Daoy (cell line): ENCODE results near the gene ANXA4. TPM values are rescaled to one million over a fixed set of nuclear protein-coding genes. Genes with fewer than 3 reads are reported as not detected.

Source experiments
- DNase-seq: peaks from one replicate; pipeline ENCODE4 v3.0.0-alpha.2; 2015; ENCODE audit warnings: low read depth
- total RNA-seq: library from RNA; depleted of rRNA; stranded (reverse); fragments of >200 nt; shearing (Covaris generic); gene quantifications from 2 replicates; pipeline ENCODE4 v1.2.3, GENCODE V29; 2014; rRNA removed

Gene ANXA4
- 3.7 and 7.0 TPM in 2 replicates for total RNA-seq

DNA sequence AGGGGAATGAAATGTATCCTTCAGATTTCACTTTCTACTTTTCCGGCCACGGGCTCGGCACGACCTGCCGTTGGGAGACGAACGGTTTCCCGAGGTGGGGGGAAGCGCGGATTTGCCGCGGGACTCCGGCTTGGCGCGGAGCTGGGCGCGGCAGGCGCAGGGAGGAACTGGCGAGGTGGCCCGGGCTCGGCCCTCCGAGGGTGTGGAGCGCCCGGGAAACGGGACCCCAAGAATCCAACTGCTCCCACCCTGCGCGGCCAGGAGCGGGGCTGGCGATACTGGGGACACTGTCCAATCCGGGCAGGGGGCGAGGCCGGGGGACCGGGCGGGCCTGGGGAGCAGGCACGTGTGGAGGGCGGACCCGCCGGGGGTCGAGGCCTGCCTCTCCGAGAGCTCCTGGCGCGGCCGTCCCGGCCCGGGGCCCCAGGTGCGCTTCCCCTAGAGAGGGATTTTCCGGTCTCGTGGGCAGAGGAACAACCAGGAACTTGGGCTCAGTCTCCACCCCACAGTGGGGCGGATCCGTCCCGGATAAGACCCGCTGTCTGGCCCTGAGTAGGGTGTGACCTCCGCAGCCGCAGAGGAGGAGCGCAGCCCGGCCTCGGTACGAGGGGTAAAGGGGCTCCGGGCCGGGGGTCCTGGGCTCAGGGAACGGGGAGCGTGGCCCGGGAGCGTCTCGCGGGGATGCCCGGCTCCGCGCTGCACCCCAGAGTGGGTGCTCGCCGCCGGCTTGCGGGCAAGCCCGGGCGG, at the start of gene ANXA4:
TSS of gene ANXA4 (plus strand) at position 560 of the 747 bp plus-strand sequence. CDS start 39,432 bp downstream, outside the sequence.
- peak; percentile 83 for DNase-seq

DNA sequence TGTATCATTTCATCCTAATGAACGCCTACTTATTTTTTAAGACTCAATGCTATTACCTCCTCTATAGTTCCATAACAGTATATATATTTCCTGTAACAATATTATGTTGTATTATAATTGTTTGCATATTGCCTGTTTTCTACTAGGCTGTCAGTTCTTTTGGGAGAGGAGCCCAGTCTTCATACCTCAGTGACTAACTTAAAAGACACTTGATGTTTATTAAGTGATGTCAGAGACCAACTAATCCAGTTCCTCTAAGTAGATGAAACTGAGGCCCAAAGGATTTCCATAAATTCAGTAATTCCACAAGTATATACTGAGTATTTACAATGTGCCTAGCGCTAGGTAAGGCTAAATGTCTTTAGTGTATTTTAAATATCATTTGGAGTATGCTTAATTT, 49.5 kb upstream of the ANXA4 start:
- no peak for DNase-seq

- DNase-seq = no peak
Observed at GRCh38 chr2:69693059-69693774, 48.7 kb upstream of the ANXA4 start.

- peak; percentile 38 for DNase-seq
Observed at GRCh38 chr2:69693775-69694450, 48.0 kb upstream of the ANXA4 start.

DNA sequence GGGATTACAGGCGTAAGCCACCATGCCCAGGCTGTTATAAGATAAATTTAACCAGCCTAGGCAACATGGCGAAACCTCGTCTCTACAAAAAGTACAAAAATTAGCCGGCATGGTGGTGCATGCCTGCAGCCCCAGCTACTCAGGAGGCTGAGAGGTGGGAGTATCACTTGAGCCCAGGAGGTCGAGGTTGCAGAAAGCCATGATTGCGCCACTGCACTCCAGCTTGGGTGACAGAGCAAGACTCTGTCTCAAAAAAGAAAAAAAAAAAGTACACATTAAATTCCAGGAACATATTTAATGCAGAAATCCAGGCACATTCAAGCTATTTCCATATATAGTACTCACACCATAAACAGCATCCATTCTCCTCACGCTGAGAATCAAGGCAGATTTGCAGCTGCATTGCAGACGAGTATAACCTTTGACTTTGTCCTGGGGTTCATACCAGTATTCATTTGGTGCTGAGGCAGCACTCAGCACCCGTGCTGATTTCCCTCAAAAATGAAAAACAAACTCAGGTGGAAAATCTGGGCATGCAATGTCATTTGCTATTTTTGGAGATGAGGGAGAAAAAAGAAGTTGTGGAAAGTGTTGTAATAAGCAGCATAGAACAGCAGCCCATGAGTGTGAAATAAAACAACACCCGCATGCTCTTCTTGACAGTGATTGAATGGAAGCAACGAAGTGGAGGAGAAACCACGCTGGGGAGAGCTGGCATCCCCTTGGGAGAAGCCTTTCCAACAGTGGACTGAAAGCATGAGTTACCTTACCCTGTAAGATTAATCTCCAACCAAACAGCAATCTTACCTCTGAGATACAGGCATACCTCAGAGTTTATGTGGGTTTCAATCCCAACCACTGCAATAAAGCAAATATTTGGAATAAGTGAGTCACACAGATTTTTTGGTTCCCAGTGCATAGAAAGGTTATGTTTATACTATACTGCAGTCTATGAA, 46.8 kb upstream of the ANXA4 start:
- peak; percentile 86 for DNase-seq

DNA sequence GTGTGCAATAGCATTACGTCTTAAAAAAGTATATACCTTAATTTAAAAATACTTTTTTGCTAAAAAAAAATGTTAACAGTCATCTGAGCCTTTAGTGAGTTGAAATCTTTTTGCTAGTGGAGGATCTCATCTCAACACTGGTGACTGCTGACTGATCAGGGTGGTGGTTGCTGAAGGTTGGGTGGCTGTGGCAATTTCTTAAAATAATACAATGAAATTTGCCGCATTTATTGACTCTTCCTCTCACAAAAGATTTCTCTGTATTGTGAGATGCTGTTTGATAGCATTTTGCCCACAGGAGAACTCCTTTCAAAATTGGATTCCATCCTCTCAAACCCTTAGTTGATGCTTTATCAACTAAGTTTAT, 46.1 kb upstream of the ANXA4 start:
- no peak for DNase-seq

- DNase-seq = no peak
Observed at GRCh38 chr2:69700381-69700780, 41.6 kb upstream of the ANXA4 start.

DNA sequence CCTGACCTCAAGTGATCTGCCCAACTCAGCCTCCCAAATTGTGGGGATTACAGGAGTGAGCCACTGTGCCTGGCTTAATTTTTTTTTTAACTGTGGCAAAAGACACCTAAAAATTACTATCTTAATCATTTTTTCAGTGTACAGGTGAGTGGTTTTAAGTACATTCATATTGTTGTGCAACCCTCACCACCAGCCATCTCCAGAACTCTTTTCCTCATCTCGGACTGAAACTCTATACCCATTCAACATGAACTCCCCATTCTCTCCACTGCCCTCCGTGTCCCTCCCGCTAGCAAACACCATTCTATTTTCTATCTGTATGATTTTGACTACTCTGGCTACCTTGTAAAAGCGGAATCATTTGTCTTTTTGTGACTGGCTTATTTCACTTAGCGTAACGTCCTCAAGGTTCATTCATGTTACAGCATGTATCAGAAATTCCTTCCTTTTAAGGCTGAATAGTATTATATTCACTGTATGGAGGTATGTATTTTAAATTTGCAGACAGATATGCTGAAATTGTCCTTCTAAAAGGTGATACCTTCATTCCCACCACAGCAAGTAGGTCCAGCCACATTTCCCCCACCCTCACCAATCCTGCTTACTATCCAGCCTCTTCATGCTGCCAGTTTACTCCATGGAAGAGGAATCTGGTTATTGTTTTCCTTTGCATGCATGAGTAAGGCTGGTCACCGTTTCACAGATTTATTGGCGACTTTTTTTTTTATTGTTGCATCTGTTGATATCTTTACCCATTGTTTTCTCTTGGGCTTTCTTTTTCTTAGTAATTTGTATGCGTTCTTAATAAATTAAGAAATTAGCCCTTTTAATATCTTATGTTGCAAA, 40.6 kb upstream of the ANXA4 start:
- no peak for DNase-seq

DNA sequence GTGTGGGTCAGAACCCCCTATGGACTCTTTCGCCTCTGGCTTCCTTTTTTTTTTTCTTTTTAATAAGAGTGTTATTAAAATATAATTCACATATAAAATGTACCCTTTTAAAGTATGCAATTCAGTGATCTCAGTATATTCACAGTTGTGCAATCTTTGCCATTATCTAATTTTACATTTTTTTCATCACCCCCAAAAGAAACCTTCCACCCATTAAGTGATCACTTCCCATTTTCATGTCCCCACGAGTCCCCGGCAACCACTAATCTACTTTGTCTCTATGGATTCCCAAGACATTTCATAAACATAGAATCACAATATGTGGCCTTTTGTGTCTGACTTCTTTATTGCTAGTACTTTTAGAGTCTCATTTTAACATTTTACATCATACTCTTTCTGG, 38.7 kb upstream of the ANXA4 start:
- DNase-seq = no peak

DNA sequence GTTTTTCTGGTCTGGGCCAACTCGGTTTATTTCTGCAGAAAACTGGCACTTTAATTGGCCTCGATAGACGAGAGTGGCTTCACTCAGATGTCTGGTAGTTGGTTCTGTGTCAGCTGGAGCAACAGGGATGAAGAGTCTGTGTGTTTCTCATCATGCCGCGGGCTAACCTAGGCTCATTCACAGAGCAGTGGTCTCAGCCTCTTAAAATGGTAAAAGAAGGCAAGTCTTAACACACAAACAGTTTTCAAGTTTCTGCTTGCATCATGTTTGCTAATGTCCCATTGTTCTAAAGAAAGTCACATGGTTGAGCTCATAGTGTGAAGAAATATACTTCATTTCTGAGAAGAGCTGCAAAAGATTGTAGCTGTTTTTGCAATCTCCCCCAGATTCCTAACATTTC, 37.5 kb upstream of the ANXA4 start:
- no peak for DNase-seq

DNA sequence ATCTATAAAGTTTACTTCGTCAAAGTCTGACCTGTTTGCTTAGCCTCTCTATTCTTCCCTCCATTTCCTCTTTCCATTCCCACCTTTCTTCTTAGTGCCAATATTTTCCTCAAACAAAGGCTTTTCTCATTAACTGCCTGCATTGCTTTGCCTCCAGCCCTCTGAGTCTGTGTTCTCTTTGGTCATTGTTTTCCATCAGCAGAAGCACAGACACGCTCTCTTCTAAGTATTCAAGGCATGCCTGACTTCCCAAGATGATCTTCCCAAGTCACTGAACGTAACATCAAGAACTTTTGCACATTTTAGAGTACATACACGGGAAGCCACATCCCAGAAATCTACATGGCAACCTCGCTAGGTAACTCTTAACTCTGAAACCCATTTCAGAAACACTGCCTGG, 32.6 kb upstream of the ANXA4 start:
- no peak for DNase-seq

DNA sequence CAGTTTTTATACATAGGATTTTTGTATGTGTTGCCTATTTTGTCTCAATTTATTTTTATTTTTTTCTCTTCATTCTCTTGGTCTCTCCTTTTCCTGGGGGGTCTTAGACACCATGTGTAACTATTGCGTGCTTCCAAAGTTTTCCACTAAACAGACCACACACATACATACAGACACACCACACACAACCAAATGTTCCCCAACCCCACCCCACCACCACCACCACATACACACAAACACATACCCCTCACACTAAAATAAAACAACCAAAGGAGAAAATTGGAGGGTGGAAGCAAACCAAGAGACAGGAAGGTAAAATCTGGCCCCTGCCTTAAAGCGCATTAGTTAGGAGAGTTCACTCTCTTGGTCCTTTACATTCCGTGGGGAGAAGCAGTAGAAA, 30.0 kb upstream of the ANXA4 start:
- no peak for DNase-seq

- DNase-seq = no peak
Observed at GRCh38 chr2:69714024-69714423, 27.9 kb upstream of the ANXA4 start.

GRCh38 chr2:69714539-69715220, 27.3 kb upstream of the ANXA4 start:
- peak; percentile 78 for DNase-seq

DNA sequence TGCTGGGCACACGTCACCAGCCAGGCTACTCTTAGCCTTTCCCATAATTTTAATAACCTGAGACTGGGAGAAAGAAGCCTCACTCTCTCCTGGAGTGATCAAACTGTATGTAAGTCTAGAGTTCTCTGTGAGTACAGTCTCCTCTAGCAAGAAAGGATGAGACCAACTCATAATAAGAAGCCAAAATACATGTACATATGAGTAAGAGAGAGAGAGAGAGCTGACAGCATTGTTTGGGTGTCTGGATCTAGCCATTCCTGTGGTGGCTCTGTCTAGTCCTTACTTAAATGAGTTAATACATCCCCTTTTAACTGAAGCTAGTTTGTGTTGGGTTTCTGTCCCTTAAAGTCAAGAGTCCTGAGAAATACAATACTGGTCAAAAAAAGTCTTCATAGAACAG, 26.0 kb upstream of the ANXA4 start:
- DNase-seq = peak; percentile 16

DNA sequence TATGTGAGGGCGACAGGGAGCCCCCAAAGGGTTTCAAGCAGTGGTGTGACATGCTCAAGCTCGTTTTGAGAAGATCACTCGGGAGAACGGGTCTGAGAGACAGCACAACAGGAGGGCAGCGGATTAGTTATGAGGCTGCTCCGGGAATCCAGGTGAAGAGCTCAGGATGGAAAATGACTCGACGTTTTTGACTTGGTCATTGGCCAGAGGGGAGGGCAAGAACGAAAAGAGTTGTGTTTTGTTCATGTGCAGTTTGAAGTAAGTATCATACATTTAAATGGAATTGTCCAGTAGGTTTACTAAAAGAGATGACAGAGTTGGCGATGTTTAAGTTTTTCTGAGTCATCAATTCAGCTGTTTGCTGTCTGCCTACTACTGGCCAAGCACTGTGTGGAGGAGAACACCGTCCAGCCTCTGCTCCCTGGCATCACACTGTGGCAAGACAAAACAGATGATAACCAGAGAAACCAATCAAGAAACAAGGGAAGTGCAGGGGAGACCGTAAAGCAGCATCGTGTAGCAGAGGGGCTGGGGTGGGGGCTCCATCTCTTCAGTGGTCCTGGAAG, 25.3 kb upstream of the ANXA4 start:
- DNase-seq = peak; percentile 27

DNA sequence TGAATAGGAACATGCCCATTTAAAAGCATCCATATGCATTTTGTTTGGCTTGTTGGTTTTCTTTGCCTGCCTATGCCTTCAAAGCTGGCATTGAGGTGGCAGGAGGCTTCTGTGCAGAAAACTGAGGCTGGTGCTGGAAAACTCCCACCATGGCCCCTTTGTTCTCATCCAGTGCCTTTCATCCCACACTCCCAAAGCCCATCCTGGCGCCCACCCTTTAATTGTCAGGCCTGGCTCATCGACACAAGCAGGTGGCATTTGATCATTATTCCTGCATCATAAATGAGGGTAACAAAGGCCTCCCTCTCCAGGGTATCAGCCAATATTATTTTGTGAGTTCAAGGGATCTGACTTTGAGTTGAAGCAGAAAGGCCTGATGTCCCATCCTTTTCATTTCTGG, 24.7 kb upstream of the ANXA4 start:
- no peak for DNase-seq

DNA sequence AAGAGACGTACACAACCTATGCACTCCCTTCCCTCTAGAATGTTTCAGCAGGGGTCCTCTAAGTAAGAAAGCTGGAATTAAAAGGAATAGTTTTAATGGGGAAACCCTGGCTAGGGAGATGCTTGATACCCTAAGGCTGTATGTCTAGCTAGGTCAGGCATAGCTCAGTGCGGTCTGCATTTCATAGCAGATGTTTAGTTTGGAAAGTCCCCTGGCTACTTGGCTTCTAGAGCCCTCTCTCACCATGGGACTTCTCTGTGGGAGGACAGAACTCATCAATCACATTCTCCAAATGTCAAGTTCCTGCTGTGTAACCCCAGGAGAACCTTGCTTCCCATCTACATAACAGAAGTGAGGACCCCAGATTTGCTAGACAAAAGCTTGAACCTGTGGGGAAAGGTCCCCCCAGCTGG, 24.1 kb upstream of the ANXA4 start:
- DNase-seq = peak; percentile 66

GRCh38 chr2:69718338-69718965, 23.5 kb upstream of the ANXA4 start:
- no peak for DNase-seq
